Peyer's patch (tissue), 4 donors: Measurements from ENCODE around the gene TMEM92. TPM values are rescaled to one million over a fixed set of nuclear protein-coding genes. Genes with fewer than 3 reads are reported as not detected.
A peak's percentile ranks its signal among the peaks of the same experiment; 100 is the strongest.
"Not testable (repeated sequence)": the region's sequence is repeated elsewhere in the genome, so short reads cannot be mapped to it uniquely, and the experiment has no call there.

ENCODE experiments used
- DNase-seq, 3 donors: peaks; one replicate each; pipeline ENCODE4 v3.0.0-alpha.2; 2017 to 2019
- H3K27ac ChIP-seq, 4 donors: fragments of 200-600 bp; sonication (generic); one replicate each; pipeline ENCODE4 v1.5.1; 2016 to 2019
- H3K27me3 ChIP-seq, 2 donors: fragments of 200-600 bp; sonication (generic); one replicate each; pipeline ENCODE4 v1.5.1; 2019
- H3K36me3 ChIP-seq, 3 donors: fragments of 200-600 bp; sonication (generic); one replicate each; pipeline ENCODE4 v1.5.1; 2016 to 2019
- H3K4me1 ChIP-seq, 4 donors: fragments of 200-600 bp; sonication (generic); one replicate each; pipeline ENCODE4 v1.5.1; 2016 to 2019
- H3K4me3 ChIP-seq, 4 donors: fragments of 200-600 bp; sonication (generic); 1 replicate in 3 of 4; 2 replicates in 1 of 4; pipeline ENCODE4 v1.5.1; 2016 to 2019; ENCODE audit warnings: mild to moderate bottlenecking in 1 of 4
- H3K9me3 ChIP-seq, 4 donors: fragments of 200-600 bp; sonication (generic); one replicate each; pipeline ENCODE4 v1.5.1; 2016 to 2019; ENCODE audit warnings: mild to moderate bottlenecking in 1 of 4
- CTCF ChIP-seq, 6 experiments: fragments of 450-650 bp in 4 of 6; fragments of 200-600 bp in 2 of 6; sonication (generic) in 1 of 6; IDR thresholded peaks; one replicate each; pipeline ENCODE4 v1.5.1; 2017 to 2019; ENCODE audit warnings: antibody characterized with exemption in 6 of 6, mild to moderate bottlenecking in 3 of 6, moderate library complexity in 1 of 6
- POLR2A ChIP-seq, 2 donors: fragments of 450-650 bp; IDR thresholded peaks; one replicate each; pipeline ENCODE4 v1.5.1; 2017; ENCODE audit warnings: antibody characterized with exemption in 2 of 2, mild to moderate bottlenecking in 2 of 2, moderate library complexity in 2 of 2
- total RNA-seq, 4 donors: library from RNA; depleted of rRNA; stranded (reverse); fragments of >200 nt; gene quantifications; one replicate each; pipeline ENCODE4 v1.1.0, GENCODE V29; 2016

TMEM92 gene
- total RNA-seq, 4 donors from 2014 or later: 0.83 to 86.0 (median 50.6) TPM

- no peaks in the 10 kb centered on the region for H3K27me3 ChIP-seq
- H3K9me3 ChIP-seq: no peaks in the 10 kb centered on the region
- peaks cover 0 to 7% (median 0%) of the 10 kb centered on the region in 3 donors for H3K36me3 ChIP-seq
- peaks cover 0 to 31% (median 0%) of the 10 kb centered on the region in 4 donors for H3K4me1 ChIP-seq
- H3K27ac ChIP-seq: no peak overlapping the region
- no peak for TF ChIP-seq CTCF (IDR thresholded peaks at IDR 0.05)
- no peak for TF ChIP-seq POLR2A (IDR thresholded peaks at IDR 0.05)
- DNase-seq: no peak
- no peak overlapping the region for H3K4me3 ChIP-seq
These were observed 9.0 kb downstream of the TMEM92 start for GRCh38 chr17:50283246-50283645.

- TF ChIP-seq CTCF (IDR thresholded peaks at IDR 0.05): no peak
- no peak for TF ChIP-seq POLR2A (IDR thresholded peaks at IDR 0.05)
These were observed 9.4 kb downstream of the TMEM92 start for GRCh38 chr17:50283714-50284113.

GRCh38 chr17:50285941-50286340 is 11.7 kb downstream of the TMEM92 start:
- H3K36me3 ChIP-seq: no peaks in the 10 kb centered on the region
- peaks cover 0 to 22% (median 0%) of the 10 kb centered on the region in 4 donors for H3K4me1 ChIP-seq
- no peaks in the 10 kb centered on the region for H3K27me3 ChIP-seq
- no peak for DNase-seq
- no peak overlapping the region for H3K27ac ChIP-seq
- H3K9me3 ChIP-seq: no peaks in the 10 kb centered on the region
- H3K4me3 ChIP-seq: no peak overlapping the region
- TF ChIP-seq POLR2A (IDR thresholded peaks at IDR 0.05) (no peak), CTCF (IDR thresholded peaks at IDR 0.05) (no peak)

More at GRCh38 chr17:50283714-50284113, 9.4 kb downstream of the TMEM92 start:
- Histone ChIP-seq H3K27me3 (no peaks in the 10 kb centered on the region), H3K4me1 (peaks cover 0 to 26% (median 0%) of the 10 kb centered on the region in 4 donors), H3K36me3 (peaks cover 0 to 7% (median 0%) of the 10 kb centered on the region in 3 donors), H3K4me3 (no peak overlapping the region), H3K27ac (no peak overlapping the region), H3K9me3 (no peaks in the 10 kb centered on the region)
- DNase-seq: no peak

GRCh38 chr17:50287302-50287701 is 13.0 kb downstream of the TMEM92 start:
- not testable (repeated sequence) for H3K36me3 ChIP-seq, DNase-seq, H3K27me3 ChIP-seq, H3K27ac ChIP-seq, H3K4me3 ChIP-seq, H3K9me3 ChIP-seq
- H3K4me1 ChIP-seq: peaks cover 0 to 17% (median 0%) of the 10 kb centered on the region in 4 donors

GRCh38 chr17:50288306-50288705 is 14.0 kb downstream of the TMEM92 start:
- Histone ChIP-seq H3K36me3 (no peaks in the 10 kb centered on the region), H3K27me3 (no peaks in the 10 kb centered on the region), H3K27ac (peak overlapping the region in 2 of 4 donors; percentile 74 to 84), H3K4me1 (peaks cover 0 to 17% (median 0%) of the 10 kb centered on the region in 4 donors), H3K9me3 (no peaks in the 10 kb centered on the region), H3K4me3 (no peak overlapping the region)
- DNase-seq: no peak
- TF ChIP-seq CTCF (IDR thresholded peaks at IDR 0.05) (no peak), POLR2A (IDR thresholded peaks at IDR 0.05) (no peak)

- H3K27me3 ChIP-seq: no peaks in the 10 kb centered on the region
- no peaks in the 10 kb centered on the region for H3K9me3 ChIP-seq
- H3K4me3 ChIP-seq: no peak overlapping the region
- TF ChIP-seq POLR2A (IDR thresholded peaks at IDR 0.05) (no peak), CTCF (IDR thresholded peaks at IDR 0.05) (no peak)
- H3K27ac ChIP-seq: peak overlapping the region; percentile 29 to 84 (median 63)
- no peaks in the 10 kb centered on the region for H3K36me3 ChIP-seq
- peaks cover 0 to 17% (median 0%) of the 10 kb centered on the region in 4 donors for H3K4me1 ChIP-seq
- no peak for DNase-seq
These were observed 15.0 kb downstream of the TMEM92 start for GRCh38 chr17:50289278-50289677.
